SK-MEL-5 (cell line): ENCODE results near the gene EZH1. TPM values are rescaled to one million over a fixed set of nuclear protein-coding genes. Genes with fewer than 3 reads are reported as not detected.
"Not testable (repeated sequence)": the region's sequence is repeated elsewhere in the genome, so short reads cannot be mapped to it uniquely, and the experiment has no call there.

Source experiments
- DNase-seq: peaks from one replicate; pipeline ENCODE4 v3.0.0-alpha.2; 2016; ENCODE audit warnings: low read depth, low spot score
- in situ Hi-C: cut with HindIII; loops from 2 replicates; pipeline ENCODE4 v1.10.0; 2016; ENCODE audit warnings: low sequenced_read_pairs, high pct_unique_total_duplicates, low pct_unique_long_range_greater_than_20kb
- total RNA-seq: library from RNA; depleted of rRNA; stranded (reverse); fragments of >200 nt; shearing (Covaris generic); gene quantifications from 2 replicates; pipeline ENCODE4 v1.2.3, GENCODE V29; 2014

Gene EZH1
- total RNA-seq, 1 experiment from 2014 or later: 14.4 TPM

GRCh38 chr17:42775534-42776098 is 30.8 kb upstream of the EZH1 start:
- peak; percentile 35 for DNase-seq

GRCh38 chr17:42774066-42774745 is 29.4 kb upstream of the EZH1 start:
- in situ Hi-C loops: no loop called here
- no peak for DNase-seq

More at GRCh38 chr17:42775534-42776098, 30.8 kb upstream of the EZH1 start:
- in situ Hi-C loops: no loop called here

GRCh38 chr17:42773290-42774035 is 28.6 kb upstream of the EZH1 start, which contains the start of gene VPS25:
Gene VPS25, plus strand, starts transcription at chr17:42773449. Its CDS starts 27 bp downstream, at chr17:42773476.
- DNase-seq: peak; percentile 87
- in situ Hi-C loops: no loop called here

GRCh38 chr17:42772945-42773289 is 28.1 kb upstream of the EZH1 start:
- in situ Hi-C loops: no loop called here
- DNase-seq: no peak

- in situ Hi-C loops, DNase-seq: not testable (repeated sequence)
These were observed 25.1 kb upstream of the EZH1 start for GRCh38 chr17:42769964-42770363.

- in situ Hi-C loops, DNase-seq: not testable (repeated sequence)
These were observed 23.2 kb upstream of the EZH1 start for GRCh38 chr17:42768006-42768405.

GRCh38 chr17:42767512-42767911 is 22.7 kb upstream of the EZH1 start:
- in situ Hi-C loops: no loop called here
- DNase-seq: no peak

- in situ Hi-C loops: no loop called here
- no peak for DNase-seq
These were observed 21.3 kb upstream of the EZH1 start for GRCh38 chr17:42766124-42766523.

- in situ Hi-C loops: no loop called here
- no peak for DNase-seq
These were observed 16.8 kb upstream of the EZH1 start for GRCh38 chr17:42761638-42762037.

GRCh38 chr17:42760652-42761581 is 16.1 kb upstream of the EZH1 start, which contains the start of gene RAMP2:
Gene RAMP2, plus strand, starts transcription at chr17:42761227. Its CDS starts 35 bp downstream, at chr17:42761262.
- no peak for DNase-seq
- in situ Hi-C loops: no loop called here

GRCh38 chr17:42759982-42760651 is 15.3 kb upstream of the EZH1 start:
- in situ Hi-C loops: no loop called here
- no peak for DNase-seq

GRCh38 chr17:42754782-42755181 is 9.9 kb upstream of the EZH1 start:
- no peak for DNase-seq
- in situ Hi-C loops: no loop called here

- in situ Hi-C loops: no loop called here
- DNase-seq: no peak
These were observed 6.8 kb upstream of the EZH1 start for GRCh38 chr17:42751628-42752027.

GRCh38 chr17:42750739-42751344 is 6.0 kb upstream of the EZH1 start:
- in situ Hi-C loops: no loop called here
- DNase-seq: no peak

- in situ Hi-C loops: no loop called here
- no peak for DNase-seq
These were observed 4.3 kb upstream of the EZH1 start for GRCh38 chr17:42748908-42749798.
